K562 (cell line): ENCODE results near the gene MICAL2. TPM values are rescaled to one million over a fixed set of nuclear protein-coding genes. Genes with fewer than 3 reads are reported as not detected.

ENCODE experiments used
- BRD4 ChIP-seq: fragments of 200-600 bp; sonication (generic); IDR thresholded peaks from 2 replicates; pipeline ENCODE4 v1.6.1; 2017; ENCODE audit warnings: inconsistent platforms
- DNMT1 ChIP-seq: fragments of 450-650 bp; IDR thresholded peaks from 2 replicates; pipeline ENCODE4 v1.6.1; 2016; ENCODE audit warnings: antibody characterized with exemption, mild to moderate bottlenecking
- EP400 ChIP-seq: fragments of 450-650 bp; IDR thresholded peaks from 2 replicates; pipeline ENCODE4 v1.6.1; 2017; ENCODE audit warnings: antibody characterized with exemption, mild to moderate bottlenecking, moderate library complexity
- FOXK2 ChIP-seq, 2 experiments: fragments of 450-650 bp; IDR thresholded peaks in 1 of 2; conservative IDR thresholded peaks in 1 of 2; 2 replicates each; pipeline ENCODE4 v1.6.1; 2016; ENCODE audit warnings: low read depth in 2 of 2, mild to moderate bottlenecking in 1 of 2
- HDAC3 ChIP-seq: fragments of 450-650 bp; IDR thresholded peaks from 2 replicates; pipeline ENCODE4 v1.6.1; 2018; ENCODE audit warnings: borderline replicate concordance, mild to moderate bottlenecking, moderate library complexity; ENCODE audit not compliant: partially characterized antibody
- RAD21 ChIP-seq, 2 experiments: fragments of 250-450 bp in 1 of 2; fragments of 450-650 bp in 1 of 2; sonication (Bioruptor Pico) in 1 of 2; formaldehyde crosslinking in 1 of 2; IDR thresholded peaks in 1 of 2; conservative IDR thresholded peaks in 1 of 2; 2 replicates each; pipeline versions ENCODE4 v1.4.0 to v1.8.0; 2020 to 2022; ENCODE audit warnings: mild to moderate bottlenecking in 2 of 2, moderate library complexity in 1 of 2
- RFX1 ChIP-seq: fragments of 450-650 bp; IDR thresholded peaks from 2 replicates; pipeline ENCODE4 v1.6.1; 2016; ENCODE audit warnings: mild to moderate bottlenecking, moderate library complexity
- SPI1 ChIP-seq: IDR thresholded peaks from 2 replicates; pipeline ENCODE4 v1.6.1; 2011; ENCODE audit warnings: low read depth, low read length, control low read depth, borderline replicate concordance
- SRF ChIP-seq, 2 experiments: fragments of 250-450, 450-650 bp in 1 of 2; sonication (Bioruptor Pico) in 1 of 2; sonication (generic) in 1 of 2; formaldehyde crosslinking; IDR thresholded peaks; 2 replicates each; pipeline versions ENCODE4 v1.5.0 to v1.5.1; 2020 to 2022; ENCODE audit warnings: mild to moderate bottlenecking in 1 of 2, missing genetic modification reagents in 1 of 2
- TSC22D4 ChIP-seq: fragments of 450-650 bp; IDR thresholded peaks from 2 replicates; pipeline ENCODE4 v1.6.1; 2016; ENCODE audit warnings: missing genetic modification characterization, missing biosample characterization, control low read depth
- ZNF444 ChIP-seq: fragments of 250-450 bp; sonication (Bioruptor Pico); IDR thresholded peaks from 2 replicates; pipeline ENCODE4 v1.4.0; 2020; ENCODE audit warnings: mild to moderate bottlenecking, moderate library complexity
- ZNF668 ChIP-seq: fragments of 250-450 bp; sonication (Bioruptor Pico); IDR thresholded peaks from 2 replicates; pipeline ENCODE4 v1.8.0; 2022; ENCODE audit warnings: mild to moderate bottlenecking, inconsistent platforms
- polyA plus RNA-seq, 8 experiments: library from polyadenylated mRNA; depleted of rRNA in 4 of 8; stranded (reverse) in 5 of 8; unstranded in 3 of 8; fragments of >200 nt; fragmentation: Nextera tagmentation in 2 of 8; fragmentation: Illumina TruSeq in 1 of 8; extraction: Ambion mirVana in 2 of 8; extraction: Trizol in 1 of 8; gene quantifications; 2 replicates each; pipeline versions ENCODE4 v1.2.1 to v1.2.3, GENCODE V29; 2011 to 2014; ENCODE audit warnings: inconsistent platforms in 1 of 8, missing spikeins in 1 of 8
- total RNA-seq, 7 experiments: library from RNA; depleted of rRNA in 6 of 7; stranded (reverse); fragments of >200 nt in 6 of 7; fragmentation: Illumina TruSeq in 2 of 7; extraction: Trizol in 2 of 7; gene quantifications; 2 replicates each; pipeline versions ENCODE4 v1.2.1 to v1.2.3, GENCODE V29; 2011 to 2021; ENCODE audit warnings: low replicate concordance in 1 of 7
- TF ChIP-seq, protein P1 (sequence below): sonication (generic); formaldehyde crosslinking; IDR thresholded peaks from 2 replicates; pipeline ENCODE4 v1.8.1; 2023; ENCODE audit warnings: mild to moderate bottlenecking, missing genetic modification reagents
- TF ChIP-seq, protein P2 (sequence below): sonication (generic); formaldehyde crosslinking; IDR thresholded peaks from 2 replicates; pipeline ENCODE4 v1.8.1; 2022; ENCODE audit warnings: missing genetic modification reagents
- TF ChIP-seq, protein P3 (sequence below): fragments of 450-650 bp; formaldehyde crosslinking; IDR thresholded peaks from 2 replicates; pipeline ENCODE4 v1.4.0; 2020; ENCODE audit warnings: mild to moderate bottlenecking, mixed read lengths
- TF ChIP-seq, protein P4 (sequence below): sonication (generic); formaldehyde crosslinking; IDR thresholded peaks from 2 replicates; pipeline ENCODE4 v1.8.1; 2022; ENCODE audit warnings: missing genetic modification reagents
- TF ChIP-seq, protein P5 (sequence below): fragments of 450-650 bp; IDR thresholded peaks from 2 replicates; pipeline ENCODE4 v1.6.1; 2018; ENCODE audit not compliant: partially characterized antibody

The MICAL2 gene
- total and polyA plus RNA-seq, 9 of the 15 experiments (the other 6 are each of a cell fraction or from before 2014, with no cell fraction given), result 4.7 to 64.2 (median 33.6) TPM

DNA sequence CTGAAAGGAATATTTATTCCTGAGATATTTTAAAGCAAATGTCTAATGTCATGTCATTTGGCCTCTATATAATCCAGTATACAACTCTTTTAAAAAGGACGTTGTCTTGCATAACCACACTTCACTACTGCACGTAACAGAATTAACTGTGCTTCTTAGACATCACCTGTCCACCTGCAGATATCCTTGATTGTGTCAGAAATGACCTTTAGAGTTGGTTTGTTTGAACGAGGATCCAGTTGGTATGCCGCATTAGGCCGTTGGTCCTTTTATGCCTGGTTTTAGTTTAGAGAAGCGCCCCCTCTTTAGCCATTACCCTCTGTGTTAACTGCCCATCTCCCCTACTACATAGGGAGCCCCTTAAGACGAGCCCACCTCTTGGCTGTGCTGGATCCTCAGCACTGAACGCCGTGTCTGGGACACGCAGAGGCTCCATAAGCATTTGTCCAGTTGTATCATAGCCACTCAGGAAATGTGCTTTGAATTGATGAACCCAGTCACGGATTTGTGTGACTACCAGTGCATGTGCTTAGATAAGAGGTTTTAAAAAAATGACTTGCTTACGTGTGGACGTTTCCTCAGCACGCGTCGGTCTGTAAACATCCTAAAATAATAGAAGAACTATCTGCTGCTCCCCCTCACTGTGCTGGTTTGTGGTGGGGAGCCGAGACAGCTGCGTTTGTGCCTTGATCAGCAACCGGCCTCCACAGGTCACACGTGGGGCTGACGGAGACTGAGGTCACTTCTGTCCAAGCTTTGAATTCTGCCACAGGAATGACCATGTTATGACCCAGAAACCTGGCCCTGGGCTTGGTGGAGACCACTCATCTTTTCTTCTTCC lies 4.0 kb downstream of the MICAL2 start (continued):
- peak; percentile 70 for TF ChIP-seq EP400
- no peak for TF ChIP-seq ZNF668 (CRISPR knock-in tag)
- no peak for TF ChIP-seq SPI1
- TF ChIP-seq, protein P1, sequence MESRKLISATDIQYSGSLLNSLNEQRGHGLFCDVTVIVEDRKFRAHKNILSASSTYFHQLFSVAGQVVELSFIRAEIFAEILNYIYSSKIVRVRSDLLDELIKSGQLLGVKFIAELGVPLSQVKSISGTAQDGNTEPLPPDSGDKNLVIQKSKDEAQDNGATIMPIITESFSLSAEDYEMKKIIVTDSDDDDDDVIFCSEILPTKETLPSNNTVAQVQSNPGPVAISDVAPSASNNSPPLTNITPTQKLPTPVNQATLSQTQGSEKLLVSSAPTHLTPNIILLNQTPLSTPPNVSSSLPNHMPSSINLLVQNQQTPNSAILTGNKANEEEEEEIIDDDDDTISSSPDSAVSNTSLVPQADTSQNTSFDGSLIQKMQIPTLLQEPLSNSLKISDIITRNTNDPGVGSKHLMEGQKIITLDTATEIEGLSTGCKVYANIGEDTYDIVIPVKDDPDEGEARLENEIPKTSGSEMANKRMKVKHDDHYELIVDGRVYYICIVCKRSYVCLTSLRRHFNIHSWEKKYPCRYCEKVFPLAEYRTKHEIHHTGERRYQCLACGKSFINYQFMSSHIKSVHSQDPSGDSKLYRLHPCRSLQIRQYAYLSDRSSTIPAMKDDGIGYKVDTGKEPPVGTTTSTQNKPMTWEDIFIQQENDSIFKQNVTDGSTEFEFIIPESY (CRISPR knock-in tag), result no peak
- TF ChIP-seq, protein P2, sequence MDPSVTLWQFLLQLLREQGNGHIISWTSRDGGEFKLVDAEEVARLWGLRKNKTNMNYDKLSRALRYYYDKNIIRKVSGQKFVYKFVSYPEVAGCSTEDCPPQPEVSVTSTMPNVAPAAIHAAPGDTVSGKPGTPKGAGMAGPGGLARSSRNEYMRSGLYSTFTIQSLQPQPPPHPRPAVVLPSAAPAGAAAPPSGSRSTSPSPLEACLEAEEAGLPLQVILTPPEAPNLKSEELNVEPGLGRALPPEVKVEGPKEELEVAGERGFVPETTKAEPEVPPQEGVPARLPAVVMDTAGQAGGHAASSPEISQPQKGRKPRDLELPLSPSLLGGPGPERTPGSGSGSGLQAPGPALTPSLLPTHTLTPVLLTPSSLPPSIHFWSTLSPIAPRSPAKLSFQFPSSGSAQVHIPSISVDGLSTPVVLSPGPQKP (CRISPR knock-in tag), result no peak
- TF ChIP-seq ZNF444 (CRISPR knock-in tag), result no peak
- TF ChIP-seq RAD21 (CRISPR knock-in tag; conservative IDR thresholded peaks at IDR 0.05 in 1 of 2, IDR thresholded peaks at IDR 0.05 in 1 of 2), result no peak
- TF ChIP-seq SRF (CRISPR knock-in tag; IDR thresholded peaks at IDR 0.05), result no peak
- TF ChIP-seq BRD4, result no peak
- TF ChIP-seq, protein P3, sequence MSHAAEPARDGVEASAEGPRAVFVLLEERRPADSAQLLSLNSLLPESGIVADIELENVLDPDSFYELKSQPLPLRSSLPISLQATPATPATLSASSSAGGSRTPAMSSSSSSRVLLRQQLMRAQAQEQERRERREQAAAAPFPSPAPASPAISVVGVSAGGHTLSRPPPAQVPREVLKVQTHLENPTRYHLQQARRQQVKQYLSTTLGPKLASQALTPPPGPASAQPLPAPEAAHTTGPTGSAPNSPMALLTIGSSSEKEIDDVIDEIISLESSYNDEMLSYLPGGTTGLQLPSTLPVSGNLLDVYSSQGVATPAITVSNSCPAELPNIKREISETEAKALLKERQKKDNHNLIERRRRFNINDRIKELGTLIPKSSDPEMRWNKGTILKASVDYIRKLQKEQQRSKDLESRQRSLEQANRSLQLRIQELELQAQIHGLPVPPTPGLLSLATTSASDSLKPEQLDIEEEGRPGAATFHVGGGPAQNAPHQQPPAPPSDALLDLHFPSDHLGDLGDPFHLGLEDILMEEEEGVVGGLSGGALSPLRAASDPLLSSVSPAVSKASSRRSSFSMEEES (CRISPR knock-in tag), result no peak
- peak; percentile 75 to 77; a peak in 3 of 4 replicates for TF ChIP-seq FOXK2 (conservative IDR thresholded peaks at IDR 0.05 in 1 of 2, IDR thresholded peaks at IDR 0.05 in 1 of 2; ENCODE audit: low read depth in 2 of 2)
- no peak for TF ChIP-seq RFX1
- TF ChIP-seq, protein P4, sequence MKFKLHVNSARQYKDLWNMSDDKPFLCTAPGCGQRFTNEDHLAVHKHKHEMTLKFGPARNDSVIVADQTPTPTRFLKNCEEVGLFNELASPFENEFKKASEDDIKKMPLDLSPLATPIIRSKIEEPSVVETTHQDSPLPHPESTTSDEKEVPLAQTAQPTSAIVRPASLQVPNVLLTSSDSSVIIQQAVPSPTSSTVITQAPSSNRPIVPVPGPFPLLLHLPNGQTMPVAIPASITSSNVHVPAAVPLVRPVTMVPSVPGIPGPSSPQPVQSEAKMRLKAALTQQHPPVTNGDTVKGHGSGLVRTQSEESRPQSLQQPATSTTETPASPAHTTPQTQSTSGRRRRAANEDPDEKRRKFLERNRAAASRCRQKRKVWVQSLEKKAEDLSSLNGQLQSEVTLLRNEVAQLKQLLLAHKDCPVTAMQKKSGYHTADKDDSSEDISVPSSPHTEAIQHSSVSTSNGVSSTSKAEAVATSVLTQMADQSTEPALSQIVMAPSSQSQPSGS, result no peak
- no peak for TF ChIP-seq DNMT1
- TF ChIP-seq HDAC3, result peak; percentile 64
- TF ChIP-seq, protein P5, sequence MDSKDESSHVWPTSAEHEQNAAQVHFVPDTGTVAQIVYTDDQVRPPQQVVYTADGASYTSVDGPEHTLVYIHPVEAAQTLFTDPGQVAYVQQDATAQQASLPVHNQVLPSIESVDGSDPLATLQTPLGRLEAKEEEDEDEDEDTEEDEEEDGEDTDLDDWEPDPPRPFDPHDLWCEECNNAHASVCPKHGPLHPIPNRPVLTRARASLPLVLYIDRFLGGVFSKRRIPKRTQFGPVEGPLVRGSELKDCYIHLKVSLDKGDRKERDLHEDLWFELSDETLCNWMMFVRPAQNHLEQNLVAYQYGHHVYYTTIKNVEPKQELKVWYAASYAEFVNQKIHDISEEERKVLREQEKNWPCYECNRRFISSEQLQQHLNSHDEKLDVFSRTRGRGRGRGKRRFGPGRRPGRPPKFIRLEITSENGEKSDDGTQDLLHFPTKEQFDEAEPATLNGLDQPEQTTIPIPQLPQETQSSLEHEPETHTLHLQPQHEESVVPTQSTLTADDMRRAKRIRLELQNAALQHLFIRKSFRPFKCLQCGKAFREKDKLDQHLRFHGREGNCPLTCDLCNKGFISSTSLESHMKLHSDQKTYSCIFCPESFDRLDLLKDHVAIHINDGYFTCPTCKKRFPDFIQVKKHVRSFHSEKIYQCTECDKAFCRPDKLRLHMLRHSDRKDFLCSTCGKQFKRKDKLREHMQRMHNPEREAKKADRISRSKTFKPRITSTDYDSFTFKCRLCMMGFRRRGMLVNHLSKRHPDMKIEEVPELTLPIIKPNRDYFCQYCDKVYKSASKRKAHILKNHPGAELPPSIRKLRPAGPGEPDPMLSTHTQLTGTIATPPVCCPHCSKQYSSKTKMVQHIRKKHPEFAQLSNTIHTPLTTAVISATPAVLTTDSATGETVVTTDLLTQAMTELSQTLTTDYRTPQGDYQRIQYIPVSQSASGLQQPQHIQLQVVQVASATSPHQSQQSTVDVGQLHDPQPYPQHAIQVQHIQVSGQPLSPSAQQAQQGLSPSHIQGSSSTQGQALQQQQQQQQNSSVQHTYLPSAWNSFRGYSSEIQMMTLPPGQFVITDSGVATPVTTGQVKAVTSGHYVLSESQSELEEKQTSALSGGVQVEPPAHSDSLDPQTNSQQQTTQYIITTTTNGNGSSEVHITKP, result no peak
- TF ChIP-seq TSC22D4 (tag), result no peak
